HepG2 (cell line): ENCODE results near the gene SLC17A6. TPM values are rescaled to one million over a fixed set of nuclear protein-coding genes. Genes with fewer than 3 reads are reported as not detected.

ENCODE experiments used
- ATAC-seq: fragments of 200-7000 bp; cut with Tn5 transposase; 3 replicates; pipeline ENCODE4 v1.9.1; 2020; ENCODE audit warnings: mild to moderate bottlenecking, moderate library complexity
- BruUV-seq: library from RNA; stranded (reverse); fragments of 400-500 nt; replicated peaks from 2 replicates; lab custom pipeline; 2021; lab: Mats Ljungman, UMichigan
- CTCF ChIA-PET: fragments of 300-600 bp; formaldehyde crosslinking; extraction: SDS; loops from one replicate; lab custom pipeline; 2021; ENCODE audit warnings: low total read pairs, inconsistent platforms, low intra/inter-chr PET ratio; lab: Yijun Ruan, JAX
- POLR2A ChIA-PET: fragments of 350-600 bp; sonication (Branson Sonifier 250); formaldehyde crosslinking; loops from one replicate; lab custom pipeline; 2020; ENCODE audit warnings: antibody characterized with exemption, inconsistent platforms; lab: Yijun Ruan, JAX
- DNase-seq: peaks from one replicate; pipeline ENCODE4 v3.0.0-alpha.2; 2015; ENCODE audit warnings: low spot score
- FAIRE-seq: peaks from 3 replicates; lab custom pipeline; 2011; peaks lifted over from hg19 to GRCh38; lab: Jason Lieb, UNC
- H2AFZ ChIP-seq: one replicate; pipeline ENCODE4 v1.6.1; 2011; ENCODE audit warnings: low read length, inconsistent platforms
- H3K27ac ChIP-seq: fragments of 300-600 bp; 3 replicates; pipeline ENCODE4 v1.8.0; 2011; ENCODE audit warnings: mixed run types, mild to moderate bottlenecking, mixed read lengths, low read length, inconsistent platforms; ENCODE audit not compliant: insufficient read depth; ENCODE audit errors: extremely low read length
- H3K27me3 ChIP-seq, 2 experiments: fragments of 200-600 bp in 1 of 2; 2 replicates in 1 of 2; 3 replicates in 1 of 2; pipeline versions ENCODE4 v1.6.0 to v1.8.0; 2011; ENCODE audit warnings: low read length in 2 of 2, mild to moderate bottlenecking in 2 of 2, moderate library complexity in 2 of 2, inconsistent platforms in 1 of 2; ENCODE audit not compliant: insufficient read depth in 2 of 2, control insufficient read depth in 1 of 2
- H3K36me3 ChIP-seq, 2 experiments: fragments of 200-600 bp in 1 of 2; replicated peaks in 1 of 2; 2 replicates in 1 of 2; 3 replicates in 1 of 2; pipeline versions ENCODE4 v1.5.1 to v1.8.0; 2011; ENCODE audit warnings: low read length in 2 of 2, inconsistent platforms in 1 of 2; ENCODE audit not compliant: insufficient read depth in 2 of 2, control insufficient read depth in 1 of 2
- H3K4me1 ChIP-seq: 2 replicates; pipeline ENCODE4 v1.5.1; 2012; ENCODE audit warnings: low read length, inconsistent platforms; ENCODE audit not compliant: insufficient read depth
- H3K4me2 ChIP-seq: 2 replicates; pipeline ENCODE4 v1.6.0; 2011; ENCODE audit warnings: low read depth, low read length, inconsistent platforms
- H3K4me3 ChIP-seq, 3 experiments: fragments of 200-600 bp in 1 of 3; sonication (generic), shearing (Covaris generic) in 1 of 3; replicated peaks in 1 of 3; 2 replicates each; pipeline ENCODE4 v1.5.1; 2011 to 2016; ENCODE audit warnings: low read length in 3 of 3, inconsistent platforms in 2 of 3, low read depth in 2 of 3, mild to moderate bottlenecking in 2 of 3, control low read depth in 1 of 3, mixed read lengths in 1 of 3; ENCODE audit not compliant: insufficient read depth in 1 of 3
- H3K79me2 ChIP-seq: one replicate; pipeline ENCODE4 v1.6.1; 2011; ENCODE audit warnings: low read length, inconsistent platforms; ENCODE audit not compliant: insufficient read depth
- H3K9ac ChIP-seq: 2 replicates; pipeline ENCODE4 v1.6.0; 2011; ENCODE audit warnings: mild to moderate bottlenecking, low read depth, low read length, inconsistent platforms; ENCODE audit not compliant: insufficient read depth
- H3K9me3 ChIP-seq: 2 replicates; pipeline ENCODE4 v1.5.1; 2012; ENCODE audit warnings: mild to moderate bottlenecking, low read length
- H4K20me1 ChIP-seq: 2 replicates; pipeline ENCODE4 v1.6.0; 2011; ENCODE audit warnings: inconsistent platforms, mild to moderate bottlenecking, low read length, moderate library complexity; ENCODE audit not compliant: insufficient read depth
- AHR ChIP-seq: IDR thresholded peaks from 2 replicates; pipeline ENCODE4 v1.6.1; 2018; ENCODE audit warnings: missing genetic modification reagents, missing compliant biosample characterization
- ARNTL ChIP-seq: sonication (generic); formaldehyde crosslinking; IDR thresholded peaks from 2 replicates; pipeline ENCODE4 v1.4.0; 2020; ENCODE audit warnings: mild to moderate bottlenecking, missing genetic modification reagents
- GATAD2A ChIP-seq: IDR thresholded peaks from 2 replicates; pipeline ENCODE4 v1.6.1; 2016
- HNRNPUL1 ChIP-seq: fragments of 200-400 bp; formaldehyde crosslinking; IDR thresholded peaks from 2 replicates; pipeline ENCODE4 v1.6.1; 2017; ENCODE audit warnings: low read depth, mild to moderate bottlenecking, low read length, moderate library complexity
- MYNN ChIP-seq: sonication (generic); formaldehyde crosslinking; IDR thresholded peaks from 2 replicates; pipeline ENCODE4 v1.4.0; 2020; ENCODE audit warnings: mild to moderate bottlenecking, low read depth, missing genetic modification reagents
- NR2F1 ChIP-seq, 2 experiments: fragments of 450-650 bp in 1 of 2; formaldehyde crosslinking in 1 of 2; IDR thresholded peaks; 2 replicates each; pipeline versions ENCODE4 v1.5.0 to v1.6.1; 2016 to 2020; ENCODE audit warnings: mild to moderate bottlenecking in 1 of 2, missing compliant biosample characterization in 1 of 2, missing genetic modification reagents in 1 of 2, moderate library complexity in 1 of 2
- POLR2AphosphoS2 ChIP-seq: IDR thresholded peaks from 2 replicates; pipeline ENCODE4 v1.6.1; 2011; ENCODE audit warnings: low read depth, low read length, improper control_type of control experiment
- SOX6 ChIP-seq, 2 experiments: fragments of 450-650 bp in 1 of 2; sonication (generic) in 1 of 2; formaldehyde crosslinking in 1 of 2; IDR thresholded peaks; 2 replicates each; pipeline versions ENCODE4 v1.4.0 to v1.6.1; 2017 to 2020; ENCODE audit warnings: antibody characterized with exemption in 1 of 2, mild to moderate bottlenecking in 1 of 2, missing genetic modification reagents in 1 of 2
- SP140L ChIP-seq: sonication (generic); formaldehyde crosslinking; IDR thresholded peaks from 2 replicates; pipeline ENCODE4 v1.4.0; 2020; ENCODE audit warnings: missing genetic modification reagents, borderline replicate concordance
- ZNF362 ChIP-seq: sonication (generic); formaldehyde crosslinking; IDR thresholded peaks from 2 replicates; pipeline ENCODE4 v1.4.0; 2020; ENCODE audit warnings: missing genetic modification reagents, mild to moderate bottlenecking, borderline replicate concordance
- ZNF460 ChIP-seq: sonication (generic); formaldehyde crosslinking; IDR thresholded peaks from 2 replicates; pipeline ENCODE4 v1.5.1; 2020; ENCODE audit warnings: missing genetic modification reagents, mild to moderate bottlenecking, borderline replicate concordance
- ZNF512B ChIP-seq: sonication (generic); formaldehyde crosslinking; IDR thresholded peaks from 2 replicates; pipeline ENCODE4 v1.5.1; 2020; ENCODE audit warnings: missing genetic modification reagents, mild to moderate bottlenecking, borderline replicate concordance
- ZNF597 ChIP-seq: sonication (generic); formaldehyde crosslinking; IDR thresholded peaks from 2 replicates; pipeline ENCODE4 v1.5.0; 2020; ENCODE audit warnings: missing genetic modification reagents
- ZNF784 ChIP-seq: sonication (generic); formaldehyde crosslinking; IDR thresholded peaks from 2 replicates; pipeline ENCODE4 v1.5.1; 2020; ENCODE audit warnings: missing genetic modification reagents, mild to moderate bottlenecking, borderline replicate concordance
- ZSCAN12 ChIP-seq: sonication (generic); formaldehyde crosslinking; IDR thresholded peaks from 2 replicates; pipeline ENCODE4 v1.9.0; 2021; ENCODE audit warnings: mild to moderate bottlenecking, missing genetic modification reagents
- ZXDC ChIP-seq: sonication (generic); formaldehyde crosslinking; IDR thresholded peaks from 2 replicates; pipeline ENCODE4 v1.5.0; 2020; ENCODE audit warnings: mild to moderate bottlenecking, missing genetic modification reagents
- WGBS: methylation state at CpG from one replicate; pipeline ENCODE4 v1.1.6; 2017; ENCODE audit warnings: low lambda C conversion rate; 5-methylcytosine and 5-hydroxymethylcytosine counted together
- in situ Hi-C: cut with HindIII; loops from 2 replicates; pipeline ENCODE4 v1.10.0; 2017; ENCODE audit warnings: low pct_unique_long_range_greater_than_20kb; ENCODE audit not compliant: extremely low pct_ligation_motif_present
- intact Hi-C: fragments of 100-400 bp; cut with micrococcal nuclease; formaldehyde crosslinking; loops from one replicate; pipeline ENCODE4 v1.10.0; 2022; ENCODE audit not compliant: unreplicated experiment
- polyA plus RNA-seq, 8 experiments: library from polyadenylated mRNA; depleted of rRNA in 3 of 8; stranded (reverse) in 7 of 8; unstranded in 1 of 8; fragments of >200 nt; fragmentation: Illumina TruSeq in 4 of 8; extraction: Trizol in 4 of 8; gene quantifications; 2 replicates each; pipeline versions ENCODE4 v1.2.1 to v1.2.3, GENCODE V29; 2011 to 2016; ENCODE audit warnings: low read depth in 4 of 8, missing spikeins in 1 of 8, mixed read lengths in 1 of 8; ENCODE audit not compliant: insufficient read depth in 1 of 8
- total RNA-seq, 5 experiments: library from RNA; depleted of rRNA; stranded (reverse); fragments of >200 nt; fragmentation: Illumina TruSeq; extraction: Trizol; gene quantifications; 2 replicates each; pipeline ENCODE4 v1.2.3, GENCODE V29; 2016; ENCODE audit warnings: low read depth in 1 of 5

Gene SLC17A6
- total and polyA plus RNA-seq, 2 of the 13 experiments (the other 11 are each of a cell fraction or from before 2014, with no cell fraction given) = not detected

- no peak overlapping the region for H3K4me3 ChIP-seq
- ChIA-PET CTCF (no interaction called here), POLR2A (no interaction called here)
- H4K20me1 ChIP-seq = no peaks in the 10 kb centered on the region
- H3K27me3 ChIP-seq = peaks cover 0 to 1% of the 10 kb centered on the region in 2 experiments; a peak in 1 of 5 replicates
- in situ Hi-C loops = no loop called here
- no peaks in the 10 kb centered on the region for H3K9me3 ChIP-seq
- no peak overlapping the region for H2AFZ ChIP-seq
- DNase-seq (no peak), ATAC-seq (no peak), FAIRE-seq (no peak)
- H3K79me2 ChIP-seq = no peaks in the 10 kb centered on the region
- no peak overlapping the region for H3K9ac ChIP-seq
- BruUV-seq = no TSS peak
- H3K27ac ChIP-seq = no peak overlapping the region
- 0% methylated on average over 2 of the region's 2 CpGs for WGBS
- no peak overlapping the region for H3K4me2 ChIP-seq
- H3K36me3 ChIP-seq = no peaks in the 10 kb centered on the region
- intact Hi-C loops = no loop called here
- no peaks in the 10 kb centered on the region for H3K4me1 ChIP-seq
- TF ChIP-seq SP140L (CRISPR knock-in tag) (no peak), NR2F1 (CRISPR knock-in tag; IDR thresholded peaks at IDR 0.05) (no peak), ZNF362 (no peak), POLR2AphosphoS2 (no peak), ZXDC (CRISPR knock-in tag) (no peak), AHR (no peak), ARNTL (no peak), ZNF597 (CRISPR knock-in tag) (no peak), ZNF460 (CRISPR knock-in tag) (no peak), ZNF512B (no peak), GATAD2A (CRISPR knock-in tag) (no peak), ZSCAN12 (no peak), MYNN (CRISPR knock-in tag) (no peak), HNRNPUL1 (no peak), SOX6 (IDR thresholded peaks at IDR 0.05) (no peak), SOX6 (CRISPR knock-in tag; IDR thresholded peaks at IDR 0.05) (no peak), ZNF784 (CRISPR knock-in tag) (no peak)
Measured at GRCh38 chr11:22349491-22349890, 11.3 kb downstream of the SLC17A6 start.
